Measurements from ENCODE around the gene MS4A6E. TPM values are rescaled to one million over a fixed set of nuclear protein-coding genes. Genes with fewer than 3 reads are reported as not detected.
"Not testable (repeated sequence)": the region's sequence is repeated elsewhere in the genome, so short reads cannot be mapped to it uniquely, and the experiment has no call there.

Gene MS4A6E
- total RNA-seq, 1 donor from 2014 or later: not detected

DNA sequence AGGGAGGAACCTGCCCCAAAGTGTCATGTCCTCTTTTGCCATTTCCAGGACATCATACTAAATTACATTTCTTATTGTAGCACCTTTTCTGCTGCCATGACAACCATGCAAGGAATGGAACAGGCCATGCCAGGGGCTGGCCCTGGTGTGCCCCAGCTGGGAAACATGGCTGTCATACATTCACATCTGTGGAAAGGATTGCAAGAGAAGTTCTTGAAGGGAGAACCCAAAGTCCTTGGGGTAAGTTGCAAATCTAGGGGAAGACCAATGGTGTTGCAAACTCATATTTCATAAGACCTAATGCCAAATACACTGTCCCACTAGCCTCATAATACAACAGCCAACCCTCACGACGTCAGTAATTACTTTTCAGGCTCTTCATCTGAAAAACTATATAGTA, 34.9 kb upstream of the MS4A6E start:
- Mint-ChIP-seq H3K27ac (ENCODE audit: unreplicated experiment) (no peak overlapping the region), H3K4me1 (ENCODE audit: low read depth) (no peaks in the 10 kb centered on the region), H3K4me3 (ENCODE audit: unreplicated experiment) (no peak overlapping the region), H3K36me3 (ENCODE audit: low read depth) (no peaks in the 10 kb centered on the region), H3K27me3 (ENCODE audit: low read depth) (no peaks in the 10 kb centered on the region), H3K9me3 (ENCODE audit: low read depth) (peaks cover 20% of the 10 kb centered on the region)
- TF ChIP-seq, protein P1, sequence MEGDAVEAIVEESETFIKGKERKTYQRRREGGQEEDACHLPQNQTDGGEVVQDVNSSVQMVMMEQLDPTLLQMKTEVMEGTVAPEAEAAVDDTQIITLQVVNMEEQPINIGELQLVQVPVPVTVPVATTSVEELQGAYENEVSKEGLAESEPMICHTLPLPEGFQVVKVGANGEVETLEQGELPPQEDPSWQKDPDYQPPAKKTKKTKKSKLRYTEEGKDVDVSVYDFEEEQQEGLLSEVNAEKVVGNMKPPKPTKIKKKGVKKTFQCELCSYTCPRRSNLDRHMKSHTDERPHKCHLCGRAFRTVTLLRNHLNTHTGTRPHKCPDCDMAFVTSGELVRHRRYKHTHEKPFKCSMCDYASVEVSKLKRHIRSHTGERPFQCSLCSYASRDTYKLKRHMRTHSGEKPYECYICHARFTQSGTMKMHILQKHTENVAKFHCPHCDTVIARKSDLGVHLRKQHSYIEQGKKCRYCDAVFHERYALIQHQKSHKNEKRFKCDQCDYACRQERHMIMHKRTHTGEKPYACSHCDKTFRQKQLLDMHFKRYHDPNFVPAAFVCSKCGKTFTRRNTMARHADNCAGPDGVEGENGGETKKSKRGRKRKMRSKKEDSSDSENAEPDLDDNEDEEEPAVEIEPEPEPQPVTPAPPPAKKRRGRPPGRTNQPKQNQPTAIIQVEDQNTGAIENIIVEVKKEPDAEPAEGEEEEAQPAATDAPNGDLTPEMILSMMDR (IDR thresholded peaks at IDR 0.05): no peak
- no peak for DNase-seq (ENCODE audit: low spot score)

DNA sequence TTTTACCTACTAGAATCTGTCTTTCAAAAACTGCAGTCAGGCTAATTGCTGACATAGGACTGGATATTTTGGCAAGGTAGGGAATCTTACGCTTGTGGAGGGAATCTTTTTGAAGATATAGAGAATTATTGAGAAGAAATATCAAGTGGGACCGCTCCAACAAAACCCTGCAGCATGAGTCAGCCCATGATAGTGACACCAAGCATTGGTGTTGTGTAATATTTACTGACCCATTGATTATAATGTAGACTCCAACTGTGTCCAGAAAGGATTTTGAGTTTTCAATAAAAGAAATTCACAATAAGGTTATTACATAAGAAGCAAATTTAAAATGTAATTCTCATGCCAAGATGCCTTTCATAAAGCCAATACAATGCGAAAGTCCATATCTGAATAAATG, 25.9 kb upstream of the MS4A6E start:
- H3K27ac Mint-ChIP-seq (ENCODE audit: unreplicated experiment): no peak overlapping the region
- peaks cover 2% of the 10 kb centered on the region for H3K27me3 Mint-ChIP-seq (ENCODE audit: low read depth)
- H3K4me1 Mint-ChIP-seq (ENCODE audit: low read depth): peaks cover 9% of the 10 kb centered on the region
- H3K9me3 Mint-ChIP-seq (ENCODE audit: low read depth): no peaks in the 10 kb centered on the region
- no peaks in the 10 kb centered on the region for H3K36me3 Mint-ChIP-seq (ENCODE audit: low read depth)
- no peak for DNase-seq (ENCODE audit: low spot score)
- TF ChIP-seq, protein P1 (IDR thresholded peaks at IDR 0.05): no peak
- no peak overlapping the region for H3K4me3 Mint-ChIP-seq (ENCODE audit: unreplicated experiment)

DNA sequence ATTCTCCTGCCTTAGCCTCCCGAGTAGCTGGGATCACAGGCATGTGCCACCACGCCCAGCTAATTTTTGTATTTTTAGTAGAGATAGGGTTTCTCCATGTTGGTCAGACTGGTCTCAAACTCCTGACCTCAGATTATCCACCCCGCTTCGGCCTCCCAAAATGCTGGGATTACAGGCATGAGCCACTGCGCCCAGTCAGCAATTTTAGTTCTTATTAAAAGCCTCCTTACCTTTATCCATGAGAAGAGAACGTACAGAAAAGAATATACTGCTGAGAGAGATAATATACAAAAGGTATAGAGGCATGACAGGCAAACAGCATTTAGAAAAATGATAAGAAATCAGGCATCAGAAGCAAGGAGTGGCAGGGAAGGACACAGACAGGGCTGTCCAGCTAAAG, 25.2 kb upstream of the MS4A6E start:
- H3K27me3 Mint-ChIP-seq (ENCODE audit: low read depth); H3K36me3 Mint-ChIP-seq (ENCODE audit: low read depth); DNase-seq (ENCODE audit: low spot score); H3K4me3 Mint-ChIP-seq (ENCODE audit: unreplicated experiment); H3K9me3 Mint-ChIP-seq (ENCODE audit: low read depth): not testable (repeated sequence)
- Mint-ChIP-seq H3K27ac (ENCODE audit: unreplicated experiment) (peak overlapping the region; percentile 78), H3K4me1 (ENCODE audit: low read depth) (peaks cover 16% of the 10 kb centered on the region)

DNA sequence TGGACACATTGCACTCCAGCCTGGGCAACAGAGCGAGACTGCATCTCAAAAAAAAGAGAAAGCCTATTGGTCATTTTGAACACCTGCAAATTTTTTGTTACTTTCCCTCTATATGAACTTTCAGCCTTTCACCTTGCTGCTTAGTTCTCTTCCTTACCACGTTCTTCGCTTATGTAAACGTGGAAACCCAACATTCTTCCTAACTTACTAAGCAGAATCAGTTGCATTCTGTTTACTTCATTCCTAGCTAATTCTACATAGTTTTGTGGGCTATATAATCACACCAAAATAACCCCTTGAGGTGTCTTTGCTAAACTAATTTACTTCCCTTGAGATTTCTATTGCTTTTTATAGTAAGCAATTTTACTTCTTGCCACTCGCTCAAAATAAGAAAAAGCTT, 23.4 kb upstream of the MS4A6E start:
- Mint-ChIP-seq H3K36me3 (ENCODE audit: low read depth) (no peaks in the 10 kb centered on the region), H3K27ac (ENCODE audit: unreplicated experiment) (no peak overlapping the region), H3K4me1 (ENCODE audit: low read depth) (peaks cover 16% of the 10 kb centered on the region), H3K9me3 (ENCODE audit: low read depth) (no peaks in the 10 kb centered on the region), H3K27me3 (ENCODE audit: low read depth) (peaks cover 2% of the 10 kb centered on the region), H3K4me3 (ENCODE audit: unreplicated experiment) (no peak overlapping the region)
- TF ChIP-seq, protein P1 (IDR thresholded peaks at IDR 0.05): no peak
- DNase-seq (ENCODE audit: low spot score): no peak

DNA sequence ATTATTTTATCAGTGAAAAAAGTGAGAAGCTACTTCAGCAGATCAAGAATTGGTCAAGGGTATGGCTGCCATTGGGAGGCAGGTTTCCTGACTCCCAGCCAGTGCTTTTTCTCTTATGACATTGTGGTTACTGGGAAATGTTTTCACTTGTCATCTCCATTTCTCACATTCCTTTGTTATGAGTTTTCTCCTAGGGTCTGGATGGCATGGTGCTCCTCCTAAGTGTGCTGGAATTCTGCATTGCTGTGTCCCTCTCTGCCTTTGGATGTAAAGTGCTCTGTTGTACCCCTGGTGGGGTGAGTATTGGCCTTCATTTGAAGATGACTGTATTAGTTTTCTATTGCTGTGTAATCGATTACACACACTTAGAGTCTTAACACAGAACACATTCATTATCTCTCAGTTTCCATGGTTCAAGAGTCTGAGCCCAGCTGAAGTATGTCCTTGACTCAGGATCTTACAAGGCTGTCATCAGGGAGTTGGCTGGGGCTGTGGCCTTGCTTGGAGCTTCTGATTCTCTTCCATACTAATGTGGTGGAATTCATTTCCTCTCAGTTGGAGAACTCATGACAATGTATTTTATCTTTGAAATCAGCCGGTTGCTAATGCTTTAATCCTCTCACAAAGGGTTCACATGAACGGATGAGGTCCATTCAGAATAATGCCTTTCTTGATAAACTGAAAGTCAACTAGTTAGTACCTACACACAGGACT, 21.0 kb upstream of the MS4A6E start:
- Mint-ChIP-seq H3K27ac (ENCODE audit: unreplicated experiment) (peak overlapping the region; percentile 89), H3K27me3 (ENCODE audit: low read depth) (no peaks in the 10 kb centered on the region), H3K9me3 (ENCODE audit: low read depth) (no peaks in the 10 kb centered on the region), H3K4me1 (ENCODE audit: low read depth) (peaks cover 21% of the 10 kb centered on the region), H3K36me3 (ENCODE audit: low read depth) (no peaks in the 10 kb centered on the region), H3K4me3 (ENCODE audit: unreplicated experiment) (no peak overlapping the region)
- no peak for DNase-seq (ENCODE audit: low spot score)
- TF ChIP-seq, protein P1 (IDR thresholded peaks at IDR 0.05): no peak
